Body of pancreas (tissue), 4 donors: ENCODE results near the gene TESK2.

Experiments
- POLR2A ChIP-seq, 3 donors: fragments of 450-650 bp; IDR thresholded peaks; one replicate each; pipeline ENCODE4 v1.6.1; 2016; ENCODE audit warnings: antibody characterized with exemption in 3 of 3, mild to moderate bottlenecking in 2 of 3
- TF ChIP-seq, protein P1 (sequence below), 7 experiments: fragments of 450-650 bp in 4 of 7; fragments of 200-600 bp in 3 of 7; sonication (generic) in 3 of 7; IDR thresholded peaks; one replicate each; pipeline ENCODE4 v1.5.1; 2016 to 2019; ENCODE audit warnings: antibody characterized with exemption in 7 of 7

DNA sequence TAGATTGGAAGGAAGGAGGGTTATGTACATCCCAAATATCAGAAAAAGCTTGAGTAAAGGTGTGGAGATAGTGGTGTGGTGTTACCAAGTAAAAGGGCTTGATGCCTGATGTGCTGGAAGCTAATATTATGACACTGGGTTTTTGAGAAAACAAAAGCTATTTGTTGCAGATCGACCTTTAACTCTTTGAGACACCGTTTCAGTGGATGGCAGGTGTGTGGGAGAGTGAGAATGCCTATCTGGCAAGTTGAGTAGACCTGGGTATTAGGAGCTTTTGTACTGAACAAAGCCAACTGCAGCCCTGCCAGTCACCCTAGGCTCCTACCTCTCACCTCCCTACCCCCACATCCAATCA, 10.5 kb upstream of the TESK2 start:
- TF ChIP-seq, protein P1, sequence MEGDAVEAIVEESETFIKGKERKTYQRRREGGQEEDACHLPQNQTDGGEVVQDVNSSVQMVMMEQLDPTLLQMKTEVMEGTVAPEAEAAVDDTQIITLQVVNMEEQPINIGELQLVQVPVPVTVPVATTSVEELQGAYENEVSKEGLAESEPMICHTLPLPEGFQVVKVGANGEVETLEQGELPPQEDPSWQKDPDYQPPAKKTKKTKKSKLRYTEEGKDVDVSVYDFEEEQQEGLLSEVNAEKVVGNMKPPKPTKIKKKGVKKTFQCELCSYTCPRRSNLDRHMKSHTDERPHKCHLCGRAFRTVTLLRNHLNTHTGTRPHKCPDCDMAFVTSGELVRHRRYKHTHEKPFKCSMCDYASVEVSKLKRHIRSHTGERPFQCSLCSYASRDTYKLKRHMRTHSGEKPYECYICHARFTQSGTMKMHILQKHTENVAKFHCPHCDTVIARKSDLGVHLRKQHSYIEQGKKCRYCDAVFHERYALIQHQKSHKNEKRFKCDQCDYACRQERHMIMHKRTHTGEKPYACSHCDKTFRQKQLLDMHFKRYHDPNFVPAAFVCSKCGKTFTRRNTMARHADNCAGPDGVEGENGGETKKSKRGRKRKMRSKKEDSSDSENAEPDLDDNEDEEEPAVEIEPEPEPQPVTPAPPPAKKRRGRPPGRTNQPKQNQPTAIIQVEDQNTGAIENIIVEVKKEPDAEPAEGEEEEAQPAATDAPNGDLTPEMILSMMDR (IDR thresholded peaks at IDR 0.05): no peak
- TF ChIP-seq POLR2A (IDR thresholded peaks at IDR 0.05): no peak
